Measurements from ENCODE around the gene CCDC40.

Gene CCDC40

GRCh38 chr17:80099291-80100034 is 63.0 kb downstream of the CCDC40 start:
- in situ Hi-C loops (cut with MboI; ENCODE audit: low sequenced_read_pairs) = no loop called here

GRCh38 chr17:80100035-80100323 is 63.5 kb downstream of the CCDC40 start:
- in situ Hi-C loops (cut with MboI; ENCODE audit: low sequenced_read_pairs) = no loop called here

- in situ Hi-C loops (cut with MboI; ENCODE audit: low sequenced_read_pairs) = no loop called here
Observed at GRCh38 chr17:80101011-80101945, 64.8 kb downstream of the CCDC40 start, which contains the start of gene GAA. Gene GAA, plus strand, starts transcription at chr17:80101581. Its CDS starts 3,006 bp downstream, at chr17:80104587.

DNA sequence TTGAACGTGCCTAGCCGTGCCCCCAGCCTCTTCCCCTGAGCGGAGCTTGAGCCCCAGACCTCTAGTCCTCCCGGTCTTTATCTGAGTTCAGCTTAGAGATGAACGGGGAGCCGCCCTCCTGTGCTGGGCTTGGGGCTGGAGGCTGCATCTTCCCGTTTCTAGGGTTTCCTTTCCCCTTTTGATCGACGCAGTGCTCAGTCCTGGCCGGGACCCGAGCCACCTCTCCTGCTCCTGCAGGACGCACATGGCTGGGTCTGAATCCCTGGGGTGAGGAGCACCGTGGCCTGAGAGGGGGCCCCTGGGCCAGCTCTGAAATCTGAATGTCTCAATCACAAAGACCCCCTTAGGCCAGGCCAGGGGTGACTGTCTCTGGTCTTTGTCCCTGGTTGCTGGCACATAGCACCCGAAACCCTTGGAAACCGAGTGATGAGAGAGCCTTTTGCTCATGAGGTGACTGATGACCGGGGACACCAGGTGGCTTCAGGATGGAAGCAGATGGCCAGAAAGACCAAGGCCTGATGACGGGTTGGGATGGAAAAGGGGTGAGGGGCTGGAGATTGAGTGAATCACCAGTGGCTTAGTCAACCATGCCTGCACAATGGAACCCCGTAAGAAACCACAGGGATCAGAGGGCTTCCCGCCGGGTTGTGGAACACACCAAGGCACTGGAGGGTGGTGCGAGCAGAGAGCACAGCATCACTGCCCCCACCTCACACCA is 65.7 kb downstream of the CCDC40 start:
- in situ Hi-C loops (cut with MboI; ENCODE audit: low sequenced_read_pairs) = no loop called here

GRCh38 chr17:80102664-80103448 is 66.4 kb downstream of the CCDC40 start:
- in situ Hi-C loops (cut with MboI; ENCODE audit: low sequenced_read_pairs) = no loop called here

DNA sequence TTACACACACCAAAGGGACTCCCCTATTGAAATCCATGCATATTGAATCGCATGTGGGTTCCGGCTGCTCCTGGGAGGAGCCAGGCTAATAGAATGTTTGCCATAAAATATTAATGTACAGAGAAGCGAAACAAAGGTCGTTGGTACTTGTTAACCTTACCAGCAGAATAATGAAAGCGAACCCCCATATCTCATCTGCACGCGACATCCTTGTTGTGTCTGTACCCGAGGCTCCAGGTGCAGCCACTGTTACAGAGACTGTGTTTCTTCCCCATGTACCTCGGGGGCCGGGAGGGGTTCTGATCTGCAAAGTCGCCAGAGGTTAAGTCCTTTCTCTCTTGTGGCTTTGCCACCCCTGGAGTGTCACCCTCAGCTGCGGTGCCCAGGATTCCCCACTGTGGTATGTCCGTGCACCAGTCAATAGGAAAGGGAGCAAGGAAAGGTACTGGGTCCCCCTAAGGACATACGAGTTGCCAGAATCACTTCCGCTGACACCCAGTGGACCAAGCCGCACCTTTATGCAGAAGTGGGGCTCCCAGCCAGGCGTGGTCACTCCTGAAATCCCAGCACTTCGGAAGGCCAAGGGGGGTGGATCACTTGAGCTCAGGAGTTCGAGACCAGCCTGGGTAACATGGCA is 67.1 kb downstream of the CCDC40 start:
- in situ Hi-C loops (cut with MboI; ENCODE audit: low sequenced_read_pairs) = no loop called here

DNA sequence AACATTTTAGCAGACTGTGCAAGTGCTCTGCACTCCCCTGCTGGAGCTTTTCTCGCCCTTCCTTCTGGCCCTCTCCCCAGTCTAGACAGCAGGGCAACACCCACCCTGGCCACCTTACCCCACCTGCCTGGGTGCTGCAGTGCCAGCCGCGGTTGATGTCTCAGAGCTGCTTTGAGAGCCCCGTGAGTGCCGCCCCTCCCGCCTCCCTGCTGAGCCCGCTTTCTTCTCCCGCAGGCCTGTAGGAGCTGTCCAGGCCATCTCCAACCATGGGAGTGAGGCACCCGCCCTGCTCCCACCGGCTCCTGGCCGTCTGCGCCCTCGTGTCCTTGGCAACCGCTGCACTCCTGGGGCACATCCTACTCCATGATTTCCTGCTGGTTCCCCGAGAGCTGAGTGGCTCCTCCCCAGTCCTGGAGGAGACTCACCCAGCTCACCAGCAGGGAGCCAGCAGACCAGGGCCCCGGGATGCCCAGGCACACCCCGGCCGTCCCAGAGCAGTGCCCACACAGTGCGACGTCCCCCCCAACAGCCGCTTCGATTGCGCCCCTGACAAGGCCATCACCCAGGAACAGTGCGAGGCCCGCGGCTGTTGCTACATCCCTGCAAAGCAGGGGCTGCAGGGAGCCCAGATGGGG is 68.0 kb downstream of the CCDC40 start:
- in situ Hi-C loops (cut with MboI; ENCODE audit: low sequenced_read_pairs) = no loop called here

- in situ Hi-C loops (cut with MboI; ENCODE audit: low sequenced_read_pairs) = no loop called here
Observed at GRCh38 chr17:80104956-80105375, 68.5 kb downstream of the CCDC40 start.

DNA sequence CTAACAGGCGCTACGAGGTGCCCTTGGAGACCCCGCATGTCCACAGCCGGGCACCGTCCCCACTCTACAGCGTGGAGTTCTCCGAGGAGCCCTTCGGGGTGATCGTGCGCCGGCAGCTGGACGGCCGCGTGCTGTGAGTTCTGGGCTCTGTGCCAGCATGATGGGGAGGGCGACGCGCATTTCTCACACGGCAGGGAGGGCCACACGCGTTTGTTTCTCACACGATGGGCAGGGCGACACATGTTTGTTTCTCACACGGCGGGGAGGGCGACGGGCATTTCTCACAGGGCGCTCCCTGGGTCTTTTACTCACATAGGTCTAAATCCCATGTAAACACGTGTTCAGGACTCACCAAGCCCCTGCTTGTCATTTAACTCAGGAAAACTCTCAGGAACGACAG is 69.3 kb downstream of the CCDC40 start:
- in situ Hi-C loops (cut with MboI; ENCODE audit: low sequenced_read_pairs) = no loop called here

GRCh38 chr17:80106176-80106575 is 69.7 kb downstream of the CCDC40 start:
- in situ Hi-C loops (cut with MboI; ENCODE audit: low sequenced_read_pairs) = no loop called here

- in situ Hi-C loops (cut with MboI; ENCODE audit: low sequenced_read_pairs) = no loop called here
Observed at GRCh38 chr17:80106751-80107150, 70.3 kb downstream of the CCDC40 start.

DNA sequence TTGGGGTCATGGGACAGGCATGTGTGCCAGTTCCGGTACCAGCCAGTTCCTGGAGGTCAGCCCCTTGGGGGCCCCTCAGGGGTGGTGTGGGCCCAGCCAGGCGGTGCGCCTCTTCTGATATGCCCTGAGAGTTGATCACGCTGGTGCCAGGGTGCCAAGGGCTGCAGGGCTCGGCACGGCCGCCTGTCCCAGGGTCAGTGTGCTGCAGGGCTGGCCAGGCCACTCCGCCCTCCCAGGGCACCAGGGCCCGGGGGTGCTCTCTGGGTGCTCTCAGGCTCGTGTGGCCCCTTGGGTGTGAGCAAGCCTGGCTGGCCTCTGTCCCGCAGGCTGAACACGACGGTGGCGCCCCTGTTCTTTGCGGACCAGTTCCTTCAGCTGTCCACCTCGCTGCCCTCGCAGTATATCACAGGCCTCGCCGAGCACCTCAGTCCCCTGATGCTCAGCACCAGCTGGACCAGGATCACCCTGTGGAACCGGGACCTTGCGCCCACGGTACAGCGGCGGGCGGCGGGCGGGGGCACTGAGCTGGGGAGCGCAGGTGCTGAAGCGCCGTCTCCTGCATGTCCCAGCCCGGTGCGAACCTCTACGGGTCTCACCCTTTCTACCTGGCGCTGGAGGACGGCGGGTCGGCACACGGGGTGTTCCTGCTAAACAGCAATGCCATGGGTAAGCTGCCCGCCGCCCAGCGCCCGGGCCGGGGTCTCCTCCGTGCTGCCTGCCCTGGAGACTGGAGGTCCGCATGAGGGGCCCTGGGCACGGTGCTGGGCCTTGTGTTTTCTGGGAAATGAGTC is 71.0 kb downstream of the CCDC40 start:
- in situ Hi-C loops (cut with MboI; ENCODE audit: low sequenced_read_pairs) = no loop called here

GRCh38 chr17:80108036-80108971 is 71.9 kb downstream of the CCDC40 start:
- in situ Hi-C loops (cut with MboI; ENCODE audit: low sequenced_read_pairs) = no loop called here

GRCh38 chr17:80109066-80109660 is 72.7 kb downstream of the CCDC40 start:
- in situ Hi-C loops (cut with MboI; ENCODE audit: low sequenced_read_pairs) = no loop called here

DNA sequence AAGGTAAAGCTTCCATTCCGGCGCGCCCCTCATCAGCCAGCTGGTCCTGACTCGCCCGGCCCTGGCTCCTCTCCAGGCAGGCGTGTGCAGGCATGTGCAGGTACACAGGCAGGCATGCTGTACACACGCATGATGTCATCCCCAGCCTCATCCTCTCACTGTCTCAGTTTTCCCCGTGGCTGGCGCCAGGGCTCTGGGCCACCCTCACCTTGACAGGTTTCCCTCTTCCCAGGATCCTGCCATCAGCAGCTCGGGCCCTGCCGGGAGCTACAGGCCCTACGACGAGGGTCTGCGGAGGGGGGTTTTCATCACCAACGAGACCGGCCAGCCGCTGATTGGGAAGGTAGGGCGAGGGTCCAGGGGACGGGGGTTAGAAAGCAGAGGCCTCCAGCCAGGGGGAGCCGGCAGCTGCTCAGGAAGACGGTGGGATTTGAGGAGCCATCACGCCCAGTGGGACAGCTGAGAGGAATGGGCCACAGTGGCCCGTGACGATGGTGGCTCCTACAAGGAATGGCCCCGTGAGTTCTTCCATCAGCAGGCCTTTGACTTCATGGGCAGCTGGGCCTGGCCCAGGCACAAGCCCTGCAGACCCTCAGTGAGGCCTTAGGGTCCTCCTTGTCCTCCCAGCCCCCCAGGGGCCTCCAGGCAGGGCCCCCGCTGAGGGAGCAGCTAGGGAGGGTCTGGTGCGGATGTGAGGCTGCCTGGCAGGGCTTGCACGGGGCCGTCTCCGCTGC is 73.4 kb downstream of the CCDC40 start:
- in situ Hi-C loops (cut with MboI; ENCODE audit: low sequenced_read_pairs) = no loop called here

DNA sequence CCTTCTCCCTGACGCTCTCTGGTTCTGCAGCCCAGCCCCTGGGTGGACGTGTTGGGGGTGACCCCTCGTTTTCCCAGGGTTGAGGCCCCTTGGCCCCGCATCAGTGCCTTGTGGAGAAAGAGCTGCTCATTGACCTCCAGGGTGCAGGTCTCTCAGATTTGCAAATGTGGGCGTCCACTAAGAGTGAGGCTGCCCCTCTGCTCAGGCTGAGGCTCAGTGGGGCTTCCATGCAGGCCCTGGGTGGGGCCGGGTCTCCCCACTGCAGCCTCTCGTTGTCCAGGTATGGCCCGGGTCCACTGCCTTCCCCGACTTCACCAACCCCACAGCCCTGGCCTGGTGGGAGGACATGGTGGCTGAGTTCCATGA is 74.0 kb downstream of the CCDC40 start:
- in situ Hi-C loops (cut with MboI; ENCODE audit: low sequenced_read_pairs) = no loop called here
